Measurements from ENCODE around the gene ZNHIT2.

DNA sequence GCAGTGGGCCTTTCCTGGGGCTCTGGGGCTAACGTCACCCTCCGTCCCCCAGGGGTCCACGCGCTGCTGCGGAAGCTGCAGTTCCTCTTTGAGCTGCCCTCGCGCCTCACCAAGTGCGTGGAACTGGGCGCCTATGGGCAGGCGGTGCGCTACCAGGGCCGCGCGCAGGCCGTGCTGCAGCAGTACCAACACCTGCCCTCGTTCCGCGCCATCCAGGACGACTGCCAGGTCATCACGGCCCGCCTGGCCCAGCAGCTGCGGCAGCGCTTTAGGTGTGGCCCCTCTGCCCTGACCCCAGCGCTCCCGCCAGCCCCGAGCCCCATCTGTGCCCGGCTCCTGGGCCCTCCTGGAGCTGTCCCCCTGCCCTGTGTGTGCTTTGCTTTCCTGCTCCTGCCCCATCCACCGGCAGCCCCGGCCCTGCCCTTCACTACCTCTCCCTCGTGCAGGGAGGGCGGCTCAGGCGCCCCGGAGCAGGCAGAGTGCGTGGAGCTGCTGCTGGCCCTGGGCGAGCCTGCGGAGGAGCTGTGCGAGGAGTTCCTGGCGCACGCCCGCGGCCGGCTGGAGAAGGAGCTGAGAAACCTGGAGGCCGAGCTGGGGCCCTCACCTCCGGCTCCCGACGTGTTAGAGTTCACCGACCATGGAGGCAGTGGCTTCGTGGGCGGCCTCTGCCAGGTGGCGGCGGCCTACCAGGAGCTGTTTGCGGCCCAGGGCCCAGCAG, 9.6 kb downstream of the ZNHIT2 start:
- TF ChIP-seq CTCF (IDR thresholded peaks at IDR 0.05), result no peak
- no peak for TF ChIP-seq POLR2AphosphoS5 (IDR thresholded peaks at IDR 0.05; ENCODE audit: low read depth, low read length)

Measured in Panc1 (cell line).